Fibroblast of mammary gland (primary cell): ENCODE results near the gene ZNF764.
"Not testable (repeated sequence)": the region's sequence is repeated elsewhere in the genome, so short reads cannot be mapped to it uniquely, and the experiment has no call there.

Experiments
- DNase-seq: peaks from one replicate; pipeline ENCODE4 v3.0.0-alpha.2; 2010; ENCODE audit warnings: low read depth
- H3K4me3 ChIP-seq: 2 replicates; pipeline ENCODE4 v1.5.1; 2011; ENCODE audit warnings: low read depth, mild to moderate bottlenecking, low read length, moderate library complexity; ENCODE audit not compliant: control insufficient read depth
- CTCF ChIP-seq: conservative IDR thresholded peaks from 2 replicates; pipeline ENCODE4 v1.5.1; 2011; ENCODE audit warnings: low read depth, low read length, inconsistent platforms; ENCODE audit not compliant: control insufficient read depth, insufficient read depth

The ZNF764 gene

DNA sequence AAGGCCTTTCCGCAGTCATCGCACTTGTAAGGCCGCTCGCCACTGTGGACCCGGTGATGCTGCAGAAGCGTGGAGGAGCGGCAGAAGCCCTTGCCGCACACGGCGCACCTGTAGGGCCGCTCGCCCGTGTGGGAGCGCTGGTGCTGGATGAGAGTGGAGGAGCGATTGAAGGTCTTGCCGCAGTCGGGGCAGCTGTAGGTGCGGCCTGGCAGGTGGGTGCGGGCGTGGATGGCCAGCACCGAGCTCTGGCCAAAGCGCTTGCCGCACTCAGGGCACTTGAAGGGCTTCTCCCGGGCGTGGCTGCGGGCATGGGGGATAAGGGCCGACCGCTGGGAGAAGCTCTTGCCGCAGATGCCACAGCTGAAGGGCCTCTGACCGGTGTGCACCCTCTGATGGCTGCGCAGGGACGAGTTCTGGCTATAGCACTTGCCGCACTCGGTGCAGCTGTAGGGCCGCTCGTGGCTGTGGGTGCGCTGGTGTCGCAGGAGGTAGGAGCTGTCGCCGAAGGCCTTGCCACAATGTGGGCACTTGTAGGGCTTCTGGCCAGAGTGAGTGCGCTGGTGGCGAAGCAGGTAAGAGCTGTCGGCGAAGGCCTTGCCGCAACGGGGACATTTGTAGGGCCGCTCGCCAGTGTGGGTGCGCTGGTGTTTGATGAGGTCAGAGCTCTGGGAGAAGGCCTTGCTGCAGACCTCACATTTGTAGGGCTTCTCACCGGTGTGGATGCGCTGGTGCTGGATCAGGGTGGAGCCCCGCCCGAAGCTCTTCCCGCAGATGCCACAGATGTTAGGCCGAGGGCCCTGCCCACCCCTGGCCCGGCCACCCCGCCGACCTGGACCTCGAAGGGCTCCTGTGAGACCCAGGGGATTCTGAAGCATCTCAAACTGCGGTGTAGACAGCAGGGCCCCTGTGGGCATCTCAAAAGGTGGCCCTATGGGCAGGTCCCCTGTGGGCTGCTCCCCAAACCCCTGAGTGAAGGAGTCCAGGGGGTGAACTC lies 33.3 kb downstream of the ZNF764 start:
- no peak overlapping the region for H3K4me3 ChIP-seq
- no peak for DNase-seq
- no peak for TF ChIP-seq CTCF

- peak; percentile 51 for DNase-seq
- no peak overlapping the region for H3K4me3 ChIP-seq
- no peak for TF ChIP-seq CTCF
Measured at GRCh38 chr16:30523768-30524574, 34.2 kb downstream of the ZNF764 start.

- DNase-seq, H3K4me3 ChIP-seq: not testable (repeated sequence)
Measured at GRCh38 chr16:30522702-30523463, 35.3 kb downstream of the ZNF764 start.

DNA sequence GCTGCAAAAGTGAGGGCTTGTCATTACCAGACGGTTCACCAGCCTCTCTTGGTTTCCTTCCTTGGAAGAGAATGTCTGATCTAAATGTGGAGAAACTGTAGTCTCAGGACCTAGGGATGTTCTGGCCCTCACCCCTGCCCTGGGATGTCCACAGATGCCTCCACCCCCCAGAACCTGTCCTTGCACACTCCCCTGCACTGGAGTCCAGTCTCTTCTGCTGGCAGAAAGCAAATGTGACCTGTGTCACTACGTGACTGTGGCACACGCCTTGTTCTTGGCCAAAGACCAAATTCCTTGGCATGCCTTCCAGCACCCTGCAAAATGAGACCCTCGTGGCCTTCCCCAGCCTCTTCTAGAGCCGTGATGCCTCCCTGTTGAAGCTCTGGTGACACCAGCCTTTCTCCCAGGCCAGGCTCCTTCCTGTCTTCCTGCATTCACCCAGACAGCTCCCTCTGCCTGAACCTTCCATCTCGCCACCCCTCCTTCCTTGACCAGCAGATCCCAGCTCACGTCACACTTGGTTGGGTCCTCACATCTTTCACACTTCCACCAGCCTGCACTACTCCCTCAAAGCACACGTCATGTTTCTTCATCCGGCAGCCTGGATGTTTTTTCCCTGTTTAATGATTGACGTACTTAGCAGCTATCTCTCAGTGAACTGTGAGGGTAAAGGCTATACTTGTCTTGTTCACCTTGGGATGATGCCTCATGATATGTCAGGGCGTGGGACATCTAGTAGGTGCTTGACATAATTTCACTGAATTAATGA lies 36.1 kb downstream of the ZNF764 start:
- DNase-seq: no peak
- no peak overlapping the region for H3K4me3 ChIP-seq
- no peak for TF ChIP-seq CTCF

DNA sequence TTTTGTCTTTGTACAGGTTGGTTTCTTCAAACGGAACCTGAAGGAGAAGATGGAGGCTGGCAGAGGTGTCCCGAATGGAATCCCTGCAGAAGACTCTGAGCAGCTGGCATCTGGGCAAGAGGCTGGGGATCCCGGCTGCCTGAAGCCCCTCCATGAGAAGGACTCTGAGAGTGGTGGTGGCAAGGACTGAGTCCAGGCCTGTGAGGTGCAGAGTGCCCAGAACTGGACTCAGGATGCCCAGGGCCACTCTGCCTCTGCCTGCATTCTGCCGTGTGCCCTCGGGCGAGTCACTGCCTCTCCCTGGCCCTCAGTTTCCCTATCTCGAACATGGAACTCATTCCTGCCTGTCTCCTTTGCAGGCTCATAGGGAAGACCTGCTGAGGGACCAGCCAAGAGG lies 36.7 kb downstream of the ZNF764 start:
- DNase-seq: no peak
- TF ChIP-seq CTCF: no peak
- H3K4me3 ChIP-seq: no peak overlapping the region

GRCh38 chr16:30519120-30520049 lies 38.8 kb downstream of the ZNF764 start:
- DNase-seq: no peak
- TF ChIP-seq CTCF: no peak
- H3K4me3 ChIP-seq: no peak overlapping the region
